Stimulated activated CD4-positive, alpha-beta T cell treated with anti-CD3 and anti-CD28 coated beads, Interleukin-2, amount 100 ng/mL, for 4 hours (primary cell): ENCODE measurements around the gene TOMM20.

Experiments
- DNase-seq: peaks from one replicate; pipeline ENCODE4 v3.0.0-alpha.2; 2020; ENCODE audit warnings: low read depth

Gene TOMM20

GRCh38 chr1:235063068-235063765, 65.4 kb downstream of the TOMM20 start:
- no peak for DNase-seq

GRCh38 chr1:235060607-235061470, 67.8 kb downstream of the TOMM20 start:
- no peak for DNase-seq
